NCI-H2196 (cell line): ENCODE measurements around the gene RGS21.
"Not testable (repeated sequence)": the region's sequence is repeated elsewhere in the genome, so short reads cannot be mapped to it uniquely, and the experiment has no call there.

Experiments used
- DNase-seq: peaks from one replicate; lab custom pipeline; 2025; ENCODE audit not compliant: unreplicated experiment; lab: John Stamatoyannopoulos, UW

Gene RGS21

GRCh38 chr1:192316942-192317450 is at the start of gene RGS21:
Gene RGS21 (plus strand): TSS chr1:192316992. CDS start chr1:192343037, 26,045 bp downstream.
- no peak for DNase-seq

- DNase-seq: no peak
Measured at GRCh38 chr1:192268468-192269052, 48.2 kb upstream of the RGS21 start.

- no peak for DNase-seq
Measured at GRCh38 chr1:192270398-192270797, 46.4 kb upstream of the RGS21 start.

GRCh38 chr1:192272732-192273131 is 44.1 kb upstream of the RGS21 start:
- no peak for DNase-seq

GRCh38 chr1:192274588-192274987 is 42.2 kb upstream of the RGS21 start:
- no peak for DNase-seq

GRCh38 chr1:192277635-192278034 is 39.2 kb upstream of the RGS21 start:
- no peak for DNase-seq

- no peak for DNase-seq
Measured at GRCh38 chr1:192284927-192285326, 31.9 kb upstream of the RGS21 start.

GRCh38 chr1:192303029-192303428 is 13.8 kb upstream of the RGS21 start:
- no peak for DNase-seq

- not testable (repeated sequence) for DNase-seq
Measured at GRCh38 chr1:192308314-192308713, 8.5 kb upstream of the RGS21 start.

- no peak for DNase-seq
Measured at GRCh38 chr1:192311281-192311680, 5.5 kb upstream of the RGS21 start.

- DNase-seq: no peak
Measured at GRCh38 chr1:192327997-192328396, 11.2 kb downstream of the RGS21 start.

- no peak for DNase-seq
Measured at GRCh38 chr1:192342842-192343241, 26.1 kb downstream of the RGS21 start.

GRCh38 chr1:192343344-192343743 is 26.6 kb downstream of the RGS21 start:
- DNase-seq: no peak

- DNase-seq: no peak
Measured at GRCh38 chr1:192349314-192349713, 32.5 kb downstream of the RGS21 start.

GRCh38 chr1:192350356-192350755 is 33.6 kb downstream of the RGS21 start:
- DNase-seq: no peak

GRCh38 chr1:192351550-192351949 is 34.8 kb downstream of the RGS21 start:
- no peak for DNase-seq

GRCh38 chr1:192357924-192358323 is 41.1 kb downstream of the RGS21 start:
- no peak for DNase-seq

- no peak for DNase-seq
Measured at GRCh38 chr1:192358402-192358801, 41.6 kb downstream of the RGS21 start.

GRCh38 chr1:192358822-192359221 is 42.0 kb downstream of the RGS21 start:
- no peak for DNase-seq

- DNase-seq: no peak
Measured at GRCh38 chr1:192363177-192363576, 46.4 kb downstream of the RGS21 start.

GRCh38 chr1:192367436-192367835 is 50.6 kb downstream of the RGS21 start:
- no peak for DNase-seq

GRCh38 chr1:192375306-192375705 is 58.5 kb downstream of the RGS21 start:
- no peak for DNase-seq

- no peak for DNase-seq
Measured at GRCh38 chr1:192376374-192376773, 59.6 kb downstream of the RGS21 start.
